ENCODE data around the gene MSL1. TPM values are rescaled to one million over a fixed set of nuclear protein-coding genes. Genes with fewer than 3 reads are reported as not detected.
A peak's percentile ranks its signal among the peaks of the same experiment; 100 is the strongest.

Gene MSL1
- total and polyA plus RNA-seq, 2 of the 13 experiments (the other 11 are each of a cell fraction or from before 2014, with no cell fraction given), result 63.8 to 88.5 TPM

- TF ChIP-seq HOXA3 (CRISPR knock-in tag; IDR thresholded peaks at IDR 0.05), result 0 out of 2 replicates have a peak, but pooled peaks have one; percentile 26
- 0 out of 2 replicates have a peak, but pooled peaks have one; percentile 77 for TF ChIP-seq GFI1 (CRISPR knock-in tag; IDR thresholded peaks at IDR 0.05; ENCODE audit: borderline replicate concordance)
- peak; percentile 33; the same call in 1 of the 2 replicates for TF ChIP-seq ZNF362 (CRISPR knock-in tag; IDR thresholded peaks at IDR 0.05; ENCODE audit: borderline replicate concordance)
- TF ChIP-seq ZNF770 (CRISPR knock-in tag; IDR thresholded peaks at IDR 0.05), result 0 out of 2 replicates have a peak, but pooled peaks have one; percentile 34
- TF ChIP-seq ZFY (CRISPR knock-in tag; IDR thresholded peaks at IDR 0.05), result peak; percentile 37; the same call in 1 of the 2 replicates
- TF ChIP-seq HOXA9 (CRISPR knock-in tag; IDR thresholded peaks at IDR 0.05; ENCODE audit: borderline replicate concordance), result no peak
- peak; percentile 56; the same call in 1 of the 2 replicates for TF ChIP-seq ZNF687 (CRISPR knock-in tag; IDR thresholded peaks at IDR 0.05)
- no peak for TF ChIP-seq ZMYM4 (CRISPR knock-in tag; IDR thresholded peaks at IDR 0.05)
- TF ChIP-seq ELF3 (CRISPR knock-in tag; IDR thresholded peaks at IDR 0.05), result 0 out of 2 replicates have a peak, but pooled peaks have one; percentile 15
- 0 out of 2 replicates have a peak, but pooled peaks have one; percentile 22 for TF ChIP-seq ZNF740 (CRISPR knock-in tag; IDR thresholded peaks at IDR 0.05)
- TF ChIP-seq ZNF17 (CRISPR knock-in tag; IDR thresholded peaks at IDR 0.05), result 0 out of 2 replicates have a peak, but pooled peaks have one; percentile 42
Measured at GRCh38 chr17:40106760-40107521, 14.8 kb upstream of the MSL1 start (continued).
